ENCODE data around the gene PLXNA4.

The PLXNA4 gene

GRCh38 chr7:132078891-132079735 is 497.2 kb downstream of the PLXNA4 start:
- DNase-seq = no peak

GRCh38 chr7:132077971-132078685 is 498.1 kb downstream of the PLXNA4 start:
- DNase-seq = no peak

GRCh38 chr7:132076301-132077035 is 499.8 kb downstream of the PLXNA4 start:
- DNase-seq = no peak

GRCh38 chr7:132075515-132075914 is 500.8 kb downstream of the PLXNA4 start:
- DNase-seq = no peak

- no peak for DNase-seq
These were observed 502.2 kb downstream of the PLXNA4 start for GRCh38 chr7:132073920-132074589.

All from right kidney (tissue), 1 donor.